Measurements from ENCODE around the gene HLCS. TPM values are rescaled to one million over a fixed set of nuclear protein-coding genes. Genes with fewer than 3 reads are reported as not detected.

The HLCS gene
- total RNA-seq, 1 donor from 2014 or later: 10.3 TPM

DNA sequence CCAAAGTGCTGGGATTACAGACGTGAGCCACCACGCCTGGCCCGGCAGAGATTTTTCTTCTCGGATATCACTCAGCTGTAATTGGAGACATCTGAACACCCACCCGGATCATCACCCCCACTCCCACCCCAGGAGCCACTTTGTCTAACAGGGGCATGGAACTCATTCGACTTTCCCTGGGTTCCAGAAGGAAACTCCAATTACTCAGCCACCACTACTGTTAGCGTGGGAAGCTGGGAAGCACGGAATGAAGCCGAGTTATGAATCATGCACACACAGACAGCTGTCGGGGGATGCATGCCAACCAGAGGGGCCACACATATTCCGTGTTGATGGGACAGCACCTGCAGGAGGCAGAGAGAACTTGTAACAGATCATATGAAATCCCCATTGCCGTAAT lies 85.2 kb downstream of the HLCS start:
- H3K27me3 ChIP-seq: no peaks in the 10 kb centered on the region
- H3K9me3 ChIP-seq: no peaks in the 10 kb centered on the region
- H3K27ac ChIP-seq: no peak overlapping the region
- DNase-seq (ENCODE audit: extremely low spot score in 2 of 2): peak in 1 of 2 donors; percentile 88
- TF ChIP-seq POLR2A (IDR thresholded peaks at IDR 0.05) (no peak), POLR2AphosphoS5 (IDR thresholded peaks at IDR 0.05; ENCODE audit: insufficient read depth in 1 of 2, low read depth in 1 of 2) (no peak)
- TF ChIP-seq, protein P1, sequence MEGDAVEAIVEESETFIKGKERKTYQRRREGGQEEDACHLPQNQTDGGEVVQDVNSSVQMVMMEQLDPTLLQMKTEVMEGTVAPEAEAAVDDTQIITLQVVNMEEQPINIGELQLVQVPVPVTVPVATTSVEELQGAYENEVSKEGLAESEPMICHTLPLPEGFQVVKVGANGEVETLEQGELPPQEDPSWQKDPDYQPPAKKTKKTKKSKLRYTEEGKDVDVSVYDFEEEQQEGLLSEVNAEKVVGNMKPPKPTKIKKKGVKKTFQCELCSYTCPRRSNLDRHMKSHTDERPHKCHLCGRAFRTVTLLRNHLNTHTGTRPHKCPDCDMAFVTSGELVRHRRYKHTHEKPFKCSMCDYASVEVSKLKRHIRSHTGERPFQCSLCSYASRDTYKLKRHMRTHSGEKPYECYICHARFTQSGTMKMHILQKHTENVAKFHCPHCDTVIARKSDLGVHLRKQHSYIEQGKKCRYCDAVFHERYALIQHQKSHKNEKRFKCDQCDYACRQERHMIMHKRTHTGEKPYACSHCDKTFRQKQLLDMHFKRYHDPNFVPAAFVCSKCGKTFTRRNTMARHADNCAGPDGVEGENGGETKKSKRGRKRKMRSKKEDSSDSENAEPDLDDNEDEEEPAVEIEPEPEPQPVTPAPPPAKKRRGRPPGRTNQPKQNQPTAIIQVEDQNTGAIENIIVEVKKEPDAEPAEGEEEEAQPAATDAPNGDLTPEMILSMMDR (IDR thresholded peaks at IDR 0.05): no peak
- H3K4me1 ChIP-seq: no peaks in the 10 kb centered on the region
- intact Hi-C loops (cut with DNase I): no loop called here
- no peaks in the 10 kb centered on the region for H3K36me3 ChIP-seq
- H3K4me3 ChIP-seq: no peak overlapping the region

DNA sequence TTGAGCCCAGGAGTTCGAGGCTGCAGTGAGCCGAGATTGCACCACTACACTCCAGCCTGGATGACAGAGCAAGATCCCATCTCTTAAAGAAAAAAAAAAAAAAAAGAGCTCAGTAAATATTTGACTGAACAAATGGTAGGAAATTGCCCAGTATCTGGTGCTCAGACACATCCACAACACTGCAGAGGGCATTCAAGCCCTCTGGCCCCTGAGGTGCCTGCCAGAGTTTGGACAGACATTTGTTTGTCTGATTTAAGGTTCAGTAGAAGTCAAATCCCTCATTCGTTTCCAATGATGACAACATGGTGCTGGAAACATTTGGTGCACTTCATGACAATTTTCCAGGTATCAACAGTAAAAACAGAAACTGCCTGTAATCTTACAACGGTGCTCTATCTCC lies 86.6 kb downstream of the HLCS start:
- no peak for TF ChIP-seq POLR2A (IDR thresholded peaks at IDR 0.05)
- TF ChIP-seq, protein P1 (IDR thresholded peaks at IDR 0.05): no peak
- no peak for TF ChIP-seq POLR2AphosphoS5 (IDR thresholded peaks at IDR 0.05; ENCODE audit: insufficient read depth in 1 of 2, low read depth in 1 of 2)
- Histone ChIP-seq H3K36me3 (no peaks in the 10 kb centered on the region), H3K4me1 (no peaks in the 10 kb centered on the region), H3K4me3 (no peak overlapping the region), H3K9me3 (no peaks in the 10 kb centered on the region), H3K27ac (no peak overlapping the region), H3K27me3 (no peaks in the 10 kb centered on the region)
- intact Hi-C loops (cut with DNase I): no loop called here
- DNase-seq (ENCODE audit: extremely low spot score in 2 of 2): no peak

DNA sequence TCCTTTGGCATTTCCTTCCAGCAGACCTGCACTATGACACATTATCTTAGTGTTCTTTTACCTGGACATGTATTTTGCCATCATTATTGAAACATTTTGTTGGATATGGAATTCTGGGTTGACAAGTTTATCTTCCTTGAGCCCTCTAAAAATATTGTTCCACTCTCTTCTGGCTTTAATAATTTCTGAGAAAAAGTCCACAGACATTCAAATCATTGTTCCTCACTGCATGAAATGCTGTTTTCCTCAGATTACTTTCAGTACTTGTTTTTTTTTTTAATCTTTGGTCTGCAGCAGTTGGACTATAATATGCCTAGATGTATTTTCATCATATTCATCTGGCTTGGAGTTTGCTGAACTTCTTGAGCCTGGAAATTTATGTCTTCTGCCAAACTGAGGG lies 88.7 kb downstream of the HLCS start:
- DNase-seq (ENCODE audit: extremely low spot score in 2 of 2): no peak
- no peaks in the 10 kb centered on the region for H3K9me3 ChIP-seq
- intact Hi-C loops (cut with DNase I): no loop called here
- no peak overlapping the region for H3K4me3 ChIP-seq
- H3K4me1 ChIP-seq: no peaks in the 10 kb centered on the region
- TF ChIP-seq, protein P1 (IDR thresholded peaks at IDR 0.05): no peak
- TF ChIP-seq POLR2AphosphoS5 (IDR thresholded peaks at IDR 0.05; ENCODE audit: insufficient read depth in 1 of 2, low read depth in 1 of 2) (no peak), POLR2A (IDR thresholded peaks at IDR 0.05) (no peak)
- no peak overlapping the region for H3K27ac ChIP-seq
- no peaks in the 10 kb centered on the region for H3K27me3 ChIP-seq
- H3K36me3 ChIP-seq: no peaks in the 10 kb centered on the region

DNA sequence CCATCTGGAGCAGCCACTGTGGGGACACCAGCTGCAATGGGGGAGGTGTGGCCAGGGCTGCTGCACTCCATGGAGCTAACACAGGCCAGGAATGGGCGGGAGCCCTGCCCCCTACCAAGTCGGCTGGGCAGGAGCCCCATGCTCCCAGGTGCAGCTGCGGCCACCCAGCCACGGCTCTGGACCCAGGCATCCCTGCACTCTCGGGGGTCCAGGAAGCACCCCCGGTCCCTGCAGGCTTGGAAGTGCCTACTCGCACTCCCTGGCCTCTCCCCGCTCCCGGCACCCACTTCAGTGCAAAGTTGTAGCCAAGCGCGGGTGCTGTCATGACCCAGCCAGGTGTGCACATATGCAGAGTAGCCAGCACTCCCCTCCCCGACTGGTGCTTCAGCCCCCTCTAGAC lies 91.8 kb downstream of the HLCS start:
- H3K4me1 ChIP-seq: no peaks in the 10 kb centered on the region
- TF ChIP-seq, protein P1 (IDR thresholded peaks at IDR 0.05): no peak
- no peak for TF ChIP-seq POLR2A (IDR thresholded peaks at IDR 0.05)
- TF ChIP-seq POLR2AphosphoS5 (IDR thresholded peaks at IDR 0.05; ENCODE audit: insufficient read depth in 1 of 2, low read depth in 1 of 2): no peak
- H3K27me3 ChIP-seq: no peaks in the 10 kb centered on the region
- peak in 1 of 2 donors; percentile 87 for DNase-seq (ENCODE audit: extremely low spot score in 2 of 2)
- no peak overlapping the region for H3K4me3 ChIP-seq
- intact Hi-C loops (cut with DNase I): no loop called here
- H3K27ac ChIP-seq: no peak overlapping the region
- H3K9me3 ChIP-seq: no peaks in the 10 kb centered on the region
- no peaks in the 10 kb centered on the region for H3K36me3 ChIP-seq

DNA sequence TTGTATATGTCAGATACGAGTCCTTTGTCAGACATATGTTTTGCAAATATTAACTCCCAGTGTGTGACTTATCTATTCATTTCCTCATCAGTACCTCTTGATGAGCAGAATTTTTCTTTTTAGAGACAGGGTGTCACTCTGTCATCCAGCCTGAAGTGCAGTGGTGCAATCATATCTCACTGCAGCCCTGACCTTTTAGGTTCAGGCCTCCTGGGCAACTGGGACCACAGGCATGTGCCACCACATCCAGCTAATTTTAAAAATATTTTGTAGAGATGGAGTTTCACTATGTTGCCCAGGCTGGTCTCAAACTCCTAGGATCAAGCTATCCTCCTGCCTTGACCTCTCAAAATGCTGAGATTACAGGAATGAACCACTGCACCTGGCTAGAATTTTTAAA lies 93.0 kb downstream of the HLCS start:
- H3K9me3 ChIP-seq: no peaks in the 10 kb centered on the region
- intact Hi-C loops (cut with DNase I): no loop called here
- H3K4me1 ChIP-seq: no peaks in the 10 kb centered on the region
- no peaks in the 10 kb centered on the region for H3K36me3 ChIP-seq
- no peak for DNase-seq (ENCODE audit: extremely low spot score in 2 of 2)
- H3K27me3 ChIP-seq: no peaks in the 10 kb centered on the region
- TF ChIP-seq, protein P1 (IDR thresholded peaks at IDR 0.05): no peak
- TF ChIP-seq POLR2AphosphoS5 (IDR thresholded peaks at IDR 0.05; ENCODE audit: insufficient read depth in 1 of 2, low read depth in 1 of 2): no peak
- TF ChIP-seq POLR2A (IDR thresholded peaks at IDR 0.05): no peak
- H3K27ac ChIP-seq: no peak overlapping the region
- no peak overlapping the region for H3K4me3 ChIP-seq
